ENCODE measurements around the gene SYNRG.

DNA sequence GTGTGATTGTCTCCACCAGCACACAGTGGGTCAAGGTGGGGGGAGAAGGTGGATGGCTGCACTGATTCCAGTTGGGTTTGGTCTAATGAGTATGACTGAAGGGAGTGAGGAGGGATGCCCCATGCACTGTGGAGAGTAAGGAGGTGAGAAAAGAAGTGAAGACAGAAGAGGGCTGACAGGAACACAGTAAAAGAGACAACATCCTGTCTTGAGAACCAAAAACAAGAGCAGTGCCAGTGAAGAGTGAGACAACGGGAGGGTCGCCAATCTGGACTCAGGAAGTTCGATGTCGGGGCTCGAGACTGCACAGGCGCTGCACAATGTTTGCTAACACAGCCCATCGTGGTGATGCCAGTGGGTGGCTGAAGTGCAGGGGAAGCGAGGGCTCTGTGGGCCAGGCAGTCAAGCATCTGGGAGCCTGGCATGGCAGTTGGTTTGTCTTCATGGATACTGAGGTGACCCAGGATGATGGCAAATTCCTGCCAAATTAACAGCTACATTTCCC lies 85.5 kb downstream of the SYNRG start:
- no peak for TF ChIP-seq CTBP1 (IDR thresholded peaks at IDR 0.05; ENCODE audit: borderline replicate concordance)
- no peak for TF ChIP-seq BHLHE40 (IDR thresholded peaks at IDR 0.05; ENCODE audit: borderline replicate concordance)
- TF ChIP-seq, protein P1, sequence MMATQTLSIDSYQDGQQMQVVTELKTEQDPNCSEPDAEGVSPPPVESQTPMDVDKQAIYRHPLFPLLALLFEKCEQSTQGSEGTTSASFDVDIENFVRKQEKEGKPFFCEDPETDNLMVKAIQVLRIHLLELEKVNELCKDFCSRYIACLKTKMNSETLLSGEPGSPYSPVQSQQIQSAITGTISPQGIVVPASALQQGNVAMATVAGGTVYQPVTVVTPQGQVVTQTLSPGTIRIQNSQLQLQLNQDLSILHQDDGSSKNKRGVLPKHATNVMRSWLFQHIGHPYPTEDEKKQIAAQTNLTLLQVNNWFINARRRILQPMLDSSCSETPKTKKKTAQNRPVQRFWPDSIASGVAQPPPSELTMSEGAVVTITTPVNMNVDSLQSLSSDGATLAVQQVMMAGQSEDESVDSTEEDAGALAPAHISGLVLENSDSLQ (IDR thresholded peaks at IDR 0.05) = no peak
- TF ChIP-seq SP1 (IDR thresholded peaks at IDR 0.05) = no peak

Data from HEK293T (cell line).